GM18907 (cell line): Measurements from ENCODE around the gene MDM2.

Experiments
- ATAC-seq: cut with Tn5 transposase; IDR thresholded peaks from one replicate; pipeline ENCODE4 v1.9.1; 2021; ENCODE audit warnings: mild to moderate bottlenecking, moderate library complexity; ENCODE audit not compliant: unreplicated experiment

MDM2 gene

GRCh38 chr12:68844788-68845695, 37.1 kb downstream of the MDM2 start:
- ATAC-seq = no peak

- ATAC-seq = no peak
Measured at GRCh38 chr12:68846811-68847210, 38.8 kb downstream of the MDM2 start.

- no peak for ATAC-seq
Measured at GRCh38 chr12:68850390-68850789, 42.4 kb downstream of the MDM2 start.

GRCh38 chr12:68851592-68852306, 43.8 kb downstream of the MDM2 start:
- no peak for ATAC-seq

GRCh38 chr12:68853396-68854077, 45.6 kb downstream of the MDM2 start:
- no peak for ATAC-seq

GRCh38 chr12:68854078-68854468, 46.1 kb downstream of the MDM2 start:
- no peak for ATAC-seq

DNA sequence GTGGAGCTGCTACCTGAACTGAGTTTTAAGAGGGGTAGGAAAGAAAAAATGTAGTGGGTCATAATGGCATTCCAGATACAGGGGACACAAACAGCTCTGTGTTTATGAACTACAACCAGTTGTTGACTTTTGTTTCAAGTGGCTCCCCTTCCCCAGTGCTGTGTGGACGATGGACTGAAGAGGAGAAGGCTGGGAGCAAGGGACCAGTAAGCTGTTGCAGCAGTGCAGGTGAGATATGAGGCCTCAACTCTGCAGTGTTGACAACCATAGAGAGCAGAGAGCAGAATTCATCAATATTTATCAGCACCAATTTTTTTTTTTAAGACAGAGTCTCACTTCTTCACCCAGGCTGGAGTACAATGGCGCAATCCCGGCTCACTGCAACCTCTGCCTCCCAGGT, 46.6 kb downstream of the MDM2 start:
- no peak for ATAC-seq

- ATAC-seq = no peak
Measured at GRCh38 chr12:68855111-68855510, 47.1 kb downstream of the MDM2 start.

DNA sequence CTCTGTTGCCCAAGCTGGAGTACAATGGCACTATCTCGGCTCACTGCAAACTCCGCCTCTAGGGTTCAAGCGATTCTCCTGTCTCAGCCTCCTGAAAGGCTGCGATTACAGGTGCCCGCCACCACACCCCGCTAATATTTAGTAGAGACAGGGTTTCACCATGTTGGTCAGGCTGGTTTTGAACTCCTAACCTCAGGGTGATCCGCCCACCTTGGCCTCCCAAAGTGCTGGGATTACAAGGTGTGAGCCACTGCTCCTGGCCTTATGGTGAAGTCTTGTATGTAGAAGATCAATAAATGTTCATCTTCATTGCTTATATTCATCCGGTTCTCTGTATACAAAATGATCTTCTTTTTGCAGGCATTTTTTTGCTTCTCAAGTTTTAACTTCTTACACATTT, 47.8 kb downstream of the MDM2 start:
- ATAC-seq = no peak

- no peak for ATAC-seq
Measured at GRCh38 chr12:68856510-68856909, 48.5 kb downstream of the MDM2 start.

DNA sequence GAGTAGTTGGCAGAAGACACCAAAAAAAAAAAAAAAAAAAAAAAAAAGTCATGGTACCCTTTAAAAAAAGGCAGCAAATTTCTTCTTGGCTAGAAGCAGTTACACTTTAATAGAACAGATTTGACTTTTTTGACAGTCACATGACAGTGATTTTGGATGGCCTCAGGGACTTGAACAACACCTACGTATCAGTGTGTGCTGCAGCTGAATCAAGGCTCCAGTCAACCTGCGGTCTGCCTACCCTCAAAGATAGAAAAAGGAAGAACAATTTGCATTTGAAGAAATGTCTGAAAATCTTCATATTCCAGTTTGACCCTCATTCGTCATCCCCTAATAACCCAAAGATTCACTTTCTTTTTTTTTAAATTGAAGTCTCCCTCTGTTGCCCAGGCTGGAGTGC, 53.9 kb downstream of the MDM2 start:
- ATAC-seq = no peak

GRCh38 chr12:68863109-68863770, 55.3 kb downstream of the MDM2 start:
- no peak for ATAC-seq

- ATAC-seq = peak; percentile 73
Measured at GRCh38 chr12:68863886-68864454, 56.0 kb downstream of the MDM2 start.

- ATAC-seq = no peak
Measured at GRCh38 chr12:68864604-68865003, 56.6 kb downstream of the MDM2 start.

GRCh38 chr12:68865399-68866164, 57.6 kb downstream of the MDM2 start:
- no peak for ATAC-seq

GRCh38 chr12:68866950-68867349, 59.0 kb downstream of the MDM2 start:
- ATAC-seq = no peak

DNA sequence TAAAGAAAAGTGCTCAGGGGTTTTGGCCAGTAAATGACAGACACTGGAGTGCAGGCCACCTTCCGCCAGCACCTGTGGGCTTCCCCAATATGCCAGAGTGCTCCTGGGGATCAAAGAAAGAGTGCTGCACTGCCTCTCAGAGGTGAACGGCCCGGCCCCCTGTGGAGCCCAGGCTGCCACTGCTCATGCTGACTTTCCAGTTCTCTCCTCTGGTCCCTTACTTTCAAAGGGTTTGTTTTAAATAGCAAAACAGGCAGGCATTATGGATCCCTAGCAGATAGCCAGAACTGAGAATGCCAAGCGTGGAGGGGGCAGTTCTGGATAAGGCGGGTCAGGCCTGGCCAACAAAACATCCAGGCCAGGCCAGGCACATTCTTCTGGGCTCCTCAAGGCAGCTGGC, 59.6 kb downstream of the MDM2 start:
- ATAC-seq = no peak

DNA sequence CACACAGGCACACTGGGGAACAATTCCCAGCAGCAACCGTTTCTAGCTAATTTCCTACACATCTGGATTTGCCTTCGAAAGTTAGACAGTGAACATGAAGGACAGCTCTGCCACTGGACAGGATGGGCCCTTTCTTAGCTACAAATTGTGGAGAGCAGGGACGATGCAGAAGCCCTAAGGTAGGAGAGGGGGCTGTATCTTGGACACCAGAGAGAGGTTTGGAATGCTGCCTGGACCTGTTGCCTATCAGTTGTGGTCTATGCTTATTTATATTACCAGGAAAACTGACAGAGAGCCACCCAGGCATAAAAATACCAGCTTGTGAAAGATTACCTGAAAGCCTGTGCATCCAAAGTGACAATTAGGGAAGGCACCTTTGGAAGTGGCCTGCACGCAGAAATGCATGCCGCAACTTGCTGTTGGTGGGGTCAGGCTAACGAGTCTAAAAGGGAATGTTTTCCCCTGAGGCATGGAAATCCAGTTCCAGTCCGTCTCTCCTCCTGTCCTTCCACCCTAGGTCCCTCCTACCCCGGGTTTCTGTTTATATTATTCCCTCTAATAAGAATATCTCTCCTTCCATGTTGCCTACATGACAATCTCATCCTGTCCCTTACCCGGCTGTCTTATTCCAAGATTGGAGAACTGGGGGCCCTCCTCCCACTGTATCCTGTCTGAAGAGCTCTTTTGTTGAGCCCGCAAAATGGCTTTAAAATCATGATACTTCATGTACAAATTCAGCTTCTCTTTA, 60.2 kb downstream of the MDM2 start:
- no peak for ATAC-seq

DNA sequence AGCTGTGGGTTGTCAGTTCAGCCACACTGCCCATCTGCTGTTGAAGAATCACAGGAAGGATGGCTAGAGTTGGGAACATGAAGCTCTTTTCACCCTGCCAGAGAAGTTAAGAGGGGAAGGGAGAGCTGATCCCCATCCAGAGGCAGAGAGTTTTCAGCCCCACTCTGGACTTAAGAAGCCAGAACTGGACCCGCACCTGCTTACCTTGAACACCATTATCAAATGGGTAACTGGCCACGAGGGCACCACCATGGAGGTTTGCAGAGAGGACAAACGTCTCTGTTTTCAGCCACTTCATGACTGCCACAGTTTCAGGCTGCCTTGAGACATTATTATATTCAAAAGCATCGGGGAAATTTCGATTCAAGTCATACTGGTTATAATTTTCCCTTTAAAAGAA, 62.0 kb downstream of the MDM2 start:
- ATAC-seq = no peak
